Vagina (tissue), 2 donors: ENCODE data around the gene RTN4IP1. TPM values are rescaled to one million over a fixed set of nuclear protein-coding genes. Genes with fewer than 3 reads are reported as not detected.
A peak's percentile ranks its signal among the peaks of the same experiment; 100 is the strongest.
"Not testable (repeated sequence)": the region's sequence is repeated elsewhere in the genome, so short reads cannot be mapped to it uniquely, and the experiment has no call there.

ENCODE experiments used
- DNase-seq, 2 donors: peaks; one replicate each; pipeline ENCODE4 v3.0.0-alpha.2; 2017; ENCODE audit errors: extremely low spot score in 2 of 2
- H3K27ac ChIP-seq: fragments of 200-600 bp; sonication (generic); one replicate; pipeline ENCODE4 v1.5.1; 2019
- H3K27me3 ChIP-seq: fragments of 200-600 bp; sonication (generic); one replicate; pipeline ENCODE4 v1.5.1; 2019
- H3K36me3 ChIP-seq, 2 donors: fragments of 200-600 bp; sonication (generic); one replicate each; pipeline ENCODE4 v1.5.1; 2017 to 2019
- H3K4me1 ChIP-seq: fragments of 200-600 bp; sonication (generic); one replicate; pipeline ENCODE4 v1.5.1; 2019
- H3K4me3 ChIP-seq, 2 donors: fragments of 200-600 bp; sonication (generic); 1 replicate in 1 of 2; 2 replicates in 1 of 2; pipeline ENCODE4 v1.5.1; 2016 to 2019
- H3K9me3 ChIP-seq: fragments of 200-600 bp; sonication (generic); one replicate; pipeline ENCODE4 v1.5.1; 2019
- POLR2A ChIP-seq, 2 donors: fragments of 450-650 bp; IDR thresholded peaks; one replicate each; pipeline ENCODE4 v1.6.1; 2017; ENCODE audit warnings: antibody characterized with exemption in 2 of 2, mild to moderate bottlenecking in 2 of 2, moderate library complexity in 2 of 2
- POLR2AphosphoS5 ChIP-seq, 2 donors: sonication (generic); formaldehyde crosslinking; IDR thresholded peaks; one replicate each; pipeline ENCODE4 v1.9.0; 2017; ENCODE audit warnings: antibody characterized with exemption in 2 of 2, mild to moderate bottlenecking in 2 of 2, low read depth in 1 of 2; ENCODE audit not compliant: insufficient read depth in 1 of 2
- intact Hi-C: fragments of 100-400 bp; cut with DNase I; formaldehyde crosslinking; loops from one replicate; pipeline ENCODE4 v1.15.1; 2023
- total RNA-seq: library from RNA; depleted of rRNA; stranded (reverse); fragments of >200 nt; gene quantifications from one replicate; pipeline ENCODE4 v1.2.3, GENCODE V29; 2016
- TF ChIP-seq, protein P1 (sequence below), 3 experiments: fragments of 450-650 bp in 2 of 3; fragments of 200-600 bp in 1 of 3; sonication (generic) in 1 of 3; IDR thresholded peaks; one replicate each; pipeline ENCODE4 v1.5.1; 2017 to 2019; ENCODE audit warnings: antibody characterized with exemption in 3 of 3, mild to moderate bottlenecking in 2 of 3, moderate library complexity in 2 of 3

RTN4IP1 gene
- total RNA-seq, 1 donor from 2014 or later: 2.9 TPM

DNA sequence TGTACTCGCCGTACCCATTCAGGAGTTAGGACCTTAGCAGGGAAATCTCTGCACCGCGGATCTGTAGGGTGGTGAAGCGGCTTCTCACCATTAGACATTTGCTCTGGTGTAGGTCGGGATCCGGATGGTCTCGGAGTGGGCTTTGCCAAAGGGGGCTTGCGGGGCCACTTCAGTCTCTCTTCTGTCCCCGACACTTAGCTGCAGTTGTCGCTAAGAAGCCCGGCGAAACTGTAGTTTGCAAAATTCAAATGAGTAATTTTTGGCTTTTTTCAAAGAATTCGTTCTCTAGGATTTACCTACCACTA is 513 bp upstream of the RTN4IP1 start:
- TF ChIP-seq, protein P1, sequence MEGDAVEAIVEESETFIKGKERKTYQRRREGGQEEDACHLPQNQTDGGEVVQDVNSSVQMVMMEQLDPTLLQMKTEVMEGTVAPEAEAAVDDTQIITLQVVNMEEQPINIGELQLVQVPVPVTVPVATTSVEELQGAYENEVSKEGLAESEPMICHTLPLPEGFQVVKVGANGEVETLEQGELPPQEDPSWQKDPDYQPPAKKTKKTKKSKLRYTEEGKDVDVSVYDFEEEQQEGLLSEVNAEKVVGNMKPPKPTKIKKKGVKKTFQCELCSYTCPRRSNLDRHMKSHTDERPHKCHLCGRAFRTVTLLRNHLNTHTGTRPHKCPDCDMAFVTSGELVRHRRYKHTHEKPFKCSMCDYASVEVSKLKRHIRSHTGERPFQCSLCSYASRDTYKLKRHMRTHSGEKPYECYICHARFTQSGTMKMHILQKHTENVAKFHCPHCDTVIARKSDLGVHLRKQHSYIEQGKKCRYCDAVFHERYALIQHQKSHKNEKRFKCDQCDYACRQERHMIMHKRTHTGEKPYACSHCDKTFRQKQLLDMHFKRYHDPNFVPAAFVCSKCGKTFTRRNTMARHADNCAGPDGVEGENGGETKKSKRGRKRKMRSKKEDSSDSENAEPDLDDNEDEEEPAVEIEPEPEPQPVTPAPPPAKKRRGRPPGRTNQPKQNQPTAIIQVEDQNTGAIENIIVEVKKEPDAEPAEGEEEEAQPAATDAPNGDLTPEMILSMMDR (IDR thresholded peaks at IDR 0.05): no peak
- TF ChIP-seq POLR2A (IDR thresholded peaks at IDR 0.05): no peak
- no peak for TF ChIP-seq POLR2AphosphoS5 (IDR thresholded peaks at IDR 0.05; ENCODE audit: insufficient read depth in 1 of 2, low read depth in 1 of 2)
- Histone ChIP-seq H3K9me3 (no peaks in the 10 kb centered on the region), H3K27me3 (no peaks in the 10 kb centered on the region), H3K4me3 (peak overlapping the region; percentile 80 to 98), H3K27ac (peak overlapping the region; percentile 57), H3K4me1 (peaks cover 24% of the 10 kb centered on the region), H3K36me3 (no peaks in the 10 kb centered on the region)
- intact Hi-C loops: no loop called here
- no peak for DNase-seq

DNA sequence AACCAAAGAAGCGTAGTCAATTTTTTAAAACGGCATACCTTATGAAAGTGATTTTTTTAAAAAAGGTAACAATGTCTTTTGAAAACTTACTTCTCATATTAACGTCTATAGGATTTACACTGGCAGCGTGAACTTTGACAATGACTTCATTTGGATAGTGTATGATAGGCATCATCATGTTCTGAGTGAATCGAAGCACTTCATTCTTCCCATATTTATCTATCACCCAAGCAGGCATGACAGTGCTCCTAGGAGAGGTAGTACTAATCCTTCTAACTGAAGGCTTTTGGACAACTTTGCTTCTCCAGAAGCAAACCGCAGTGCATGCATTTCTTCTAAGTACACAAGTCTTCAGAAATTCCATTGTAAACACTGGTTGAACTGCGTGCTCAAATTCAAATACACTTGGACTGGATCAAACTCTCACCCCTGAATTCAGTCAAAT is 618 bp downstream of the RTN4IP1 start:
- Histone ChIP-seq H3K9me3 (no peaks in the 10 kb centered on the region), H3K4me3 (peak overlapping the region; percentile 80 to 98), H3K36me3 (no peaks in the 10 kb centered on the region), H3K27me3 (no peaks in the 10 kb centered on the region), H3K4me1 (peaks cover 24% of the 10 kb centered on the region), H3K27ac (peak overlapping the region; percentile 57)
- TF ChIP-seq POLR2A (IDR thresholded peaks at IDR 0.05) (no peak), POLR2AphosphoS5 (IDR thresholded peaks at IDR 0.05; ENCODE audit: insufficient read depth in 1 of 2, low read depth in 1 of 2) (no peak)
- TF ChIP-seq, protein P1 (IDR thresholded peaks at IDR 0.05): no peak
- intact Hi-C loops: no loop called here
- DNase-seq: no peak

DNA sequence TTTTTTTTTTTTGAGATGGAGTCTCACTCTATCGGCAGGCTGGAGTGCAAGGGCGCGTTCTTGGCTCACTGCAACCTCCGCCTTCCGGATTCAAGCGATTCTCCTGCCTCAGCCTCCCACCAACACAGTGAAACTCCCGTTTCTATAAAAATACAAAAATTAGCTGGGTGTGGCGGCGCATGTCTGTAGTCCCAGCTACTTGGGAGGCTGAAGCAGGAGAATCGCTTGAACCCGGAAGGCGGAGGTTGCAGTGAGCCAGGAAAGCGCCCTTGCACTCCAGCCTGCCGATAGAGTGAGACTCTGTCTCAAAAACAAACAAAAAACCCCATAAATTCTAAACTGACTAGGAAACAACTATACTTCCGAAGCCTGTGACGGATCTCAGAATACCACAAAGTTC is 1.5 kb downstream of the RTN4IP1 start:
- H3K4me3 ChIP-seq, intact Hi-C loops, DNase-seq: not testable (repeated sequence)

DNA sequence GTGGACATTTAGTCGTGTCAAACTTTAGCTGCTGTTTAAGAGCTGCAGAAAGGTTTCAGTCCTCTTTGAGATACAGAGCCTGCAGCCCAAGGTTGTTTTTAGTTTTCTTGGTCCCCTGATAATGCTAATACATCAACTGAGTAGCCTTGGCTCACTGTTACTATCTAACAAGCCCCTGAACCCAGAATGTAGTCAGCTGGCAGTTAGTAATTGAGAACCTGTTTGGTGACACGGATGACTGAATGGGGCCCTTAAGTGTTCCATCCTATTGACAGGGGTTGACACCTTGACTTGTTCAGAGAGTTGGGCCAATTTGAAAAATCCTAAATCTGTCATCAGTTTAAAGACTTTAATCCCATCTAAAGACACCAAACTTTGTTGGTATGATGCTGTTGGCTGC is 2.8 kb downstream of the RTN4IP1 start:
- H3K36me3 ChIP-seq: no peaks in the 10 kb centered on the region

More for the DNA sequence above, 1.5 kb downstream of the RTN4IP1 start:
- H3K4me1 ChIP-seq: peaks cover 24% of the 10 kb centered on the region
- H3K27me3 ChIP-seq, H3K36me3 ChIP-seq, H3K9me3 ChIP-seq, H3K27ac ChIP-seq: not testable (repeated sequence)

DNA sequence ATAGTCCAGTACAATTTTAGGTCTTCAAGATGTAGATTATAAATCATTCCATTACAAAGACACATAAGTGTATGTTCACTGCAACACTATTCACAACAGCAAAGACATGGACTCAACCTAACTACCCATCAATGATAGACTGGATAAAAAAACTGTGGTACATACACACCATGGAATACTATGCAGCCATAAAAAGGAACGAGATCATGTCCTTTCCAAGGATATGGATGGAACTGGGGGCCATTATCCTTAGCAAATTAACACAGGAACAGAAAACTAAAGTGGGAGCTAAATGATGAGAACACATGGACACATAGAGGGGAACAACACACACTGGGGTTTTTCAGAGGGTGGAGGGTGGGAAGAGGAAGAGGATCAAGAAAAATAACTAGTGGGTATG is 6.3 kb downstream of the RTN4IP1 start:
- no peak overlapping the region for H3K4me3 ChIP-seq
- H3K36me3 ChIP-seq: no peaks in the 10 kb centered on the region
- DNase-seq: no peak
- H3K27ac ChIP-seq: no peak overlapping the region
- no peaks in the 10 kb centered on the region for H3K27me3 ChIP-seq
- H3K4me1 ChIP-seq: peaks cover 3% of the 10 kb centered on the region
- H3K9me3 ChIP-seq: no peaks in the 10 kb centered on the region
- intact Hi-C loops: no loop called here
- no peak for TF ChIP-seq POLR2AphosphoS5 (IDR thresholded peaks at IDR 0.05; ENCODE audit: insufficient read depth in 1 of 2, low read depth in 1 of 2)
- no peak for TF ChIP-seq POLR2A (IDR thresholded peaks at IDR 0.05)
- TF ChIP-seq, protein P1 (IDR thresholded peaks at IDR 0.05): no peak

More for the DNA sequence above, 2.8 kb downstream of the RTN4IP1 start:
- Histone ChIP-seq H3K27me3 (no peaks in the 10 kb centered on the region), H3K27ac (no peak overlapping the region), H3K9me3 (no peaks in the 10 kb centered on the region), H3K4me1 (peaks cover 24% of the 10 kb centered on the region), H3K4me3 (no peak overlapping the region)
- intact Hi-C loops: no loop called here
- DNase-seq: no peak
- TF ChIP-seq POLR2AphosphoS5 (IDR thresholded peaks at IDR 0.05; ENCODE audit: insufficient read depth in 1 of 2, low read depth in 1 of 2): no peak
- TF ChIP-seq, protein P1 (IDR thresholded peaks at IDR 0.05): no peak
- no peak for TF ChIP-seq POLR2A (IDR thresholded peaks at IDR 0.05)

DNA sequence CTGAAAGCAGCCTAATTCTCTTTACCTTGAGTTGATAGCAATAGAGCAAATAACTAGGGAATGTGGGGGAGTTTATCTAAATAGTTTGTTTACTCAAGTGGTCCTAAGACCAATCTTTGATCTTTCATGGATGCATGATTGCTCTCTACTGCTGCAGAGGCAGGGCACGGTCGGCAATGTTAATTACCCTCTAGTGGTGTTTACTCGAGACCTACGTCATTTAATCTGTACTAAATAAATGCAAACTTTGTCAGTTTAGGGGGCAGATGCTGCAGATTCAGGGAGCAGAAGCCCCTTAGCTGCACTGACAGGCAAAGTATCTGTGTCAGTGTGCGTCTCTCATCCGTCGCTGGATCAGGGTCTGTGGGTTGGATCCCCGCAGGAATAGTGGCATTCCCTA is 6.9 kb downstream of the RTN4IP1 start:
- TF ChIP-seq POLR2A (IDR thresholded peaks at IDR 0.05) (no peak), POLR2AphosphoS5 (IDR thresholded peaks at IDR 0.05; ENCODE audit: insufficient read depth in 1 of 2, low read depth in 1 of 2) (no peak)
- TF ChIP-seq, protein P1 (IDR thresholded peaks at IDR 0.05): no peak

More for the DNA sequence above, 6.9 kb downstream of the RTN4IP1 start:
- Histone ChIP-seq H3K9me3 (no peaks in the 10 kb centered on the region), H3K27ac (no peak overlapping the region), H3K36me3 (no peaks in the 10 kb centered on the region), H3K27me3 (no peaks in the 10 kb centered on the region), H3K4me3 (no peak overlapping the region), H3K4me1 (no peaks in the 10 kb centered on the region)
- no peak for DNase-seq
- intact Hi-C loops: no loop called here
